Chondrocyte (in vitro differentiated cells): ENCODE measurements around the gene TMEM165. TPM values are rescaled to one million over a fixed set of nuclear protein-coding genes. Genes with fewer than 3 reads are reported as not detected.
A peak's percentile ranks its signal among the peaks of the same experiment; 100 is the strongest.
"Not testable (repeated sequence)": the region's sequence is repeated elsewhere in the genome, so short reads cannot be mapped to it uniquely, and the experiment has no call there.

Experiments
- DNase-seq: peaks from one replicate; pipeline ENCODE4 v3.0.0; 2021; ENCODE audit warnings: mixed read lengths, low spot score
- H3K27ac Mint-ChIP-seq: one replicate; pipeline ENCODE4 v1.8.0; 2021; ENCODE audit warnings: mild to moderate bottlenecking, moderate library complexity, mixed read lengths; ENCODE audit not compliant: unreplicated experiment
- H3K27me3 Mint-ChIP-seq: 2 replicates; pipeline ENCODE4 v1.8.0; 2021; ENCODE audit warnings: low read depth, mixed read lengths
- H3K36me3 Mint-ChIP-seq: 2 replicates; pipeline ENCODE4 v1.8.0; 2021; ENCODE audit warnings: low read depth, mixed read lengths
- H3K4me1 Mint-ChIP-seq: 2 replicates; pipeline ENCODE4 v1.8.0; 2021; ENCODE audit warnings: low read depth, mild to moderate bottlenecking, mixed read lengths
- H3K4me3 Mint-ChIP-seq: one replicate; pipeline ENCODE4 v1.8.0; 2021; ENCODE audit warnings: mild to moderate bottlenecking, moderate library complexity, mixed read lengths; ENCODE audit not compliant: unreplicated experiment
- H3K9me3 Mint-ChIP-seq: 2 replicates; pipeline ENCODE4 v1.8.0; 2021; ENCODE audit warnings: low read depth, mixed read lengths
- CTCF ChIP-seq: fragments of 200-600 bp; sonication (generic); IDR thresholded peaks from 2 replicates; pipeline ENCODE4 v1.5.0; 2021; ENCODE audit warnings: antibody characterized with exemption, mild to moderate bottlenecking, moderate library complexity
- total RNA-seq: library from RNA; stranded (reverse); gene quantifications from 3 replicates; pipeline ENCODE4 v1.2.1, GENCODE V29; 2021

TMEM165 gene
- total RNA-seq, 1 donor from 2014 or later, result 111 TPM

DNA sequence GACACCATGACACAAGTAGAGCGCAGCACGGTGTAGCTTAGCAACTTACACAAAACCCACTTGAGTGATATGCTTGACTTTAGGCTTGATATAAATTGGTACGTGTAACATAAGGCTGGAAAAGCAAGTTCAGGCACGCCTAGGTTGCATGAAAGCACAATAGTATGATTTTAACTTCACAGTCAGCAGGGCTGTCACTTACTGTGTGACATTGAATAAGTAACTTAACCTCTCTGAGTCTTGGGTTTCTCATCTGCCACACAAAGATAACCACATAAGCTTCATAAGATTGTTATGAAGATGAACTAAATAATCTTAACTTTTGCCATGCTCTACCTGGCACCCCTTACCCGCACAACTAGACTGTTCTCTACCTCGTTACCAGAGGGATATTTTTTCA lies 40.2 kb upstream of the TMEM165 start:
- H3K9me3 Mint-ChIP-seq, result no peaks in the 10 kb centered on the region
- H3K4me3 Mint-ChIP-seq, result no peak overlapping the region
- no peak overlapping the region for H3K27ac Mint-ChIP-seq
- TF ChIP-seq CTCF, result no peak
- peaks cover 32% of the 10 kb centered on the region for H3K4me1 Mint-ChIP-seq
- H3K27me3 Mint-ChIP-seq, result no peaks in the 10 kb centered on the region
- DNase-seq, result no peak
- H3K36me3 Mint-ChIP-seq, result peaks cover 12% of the 10 kb centered on the region

DNA sequence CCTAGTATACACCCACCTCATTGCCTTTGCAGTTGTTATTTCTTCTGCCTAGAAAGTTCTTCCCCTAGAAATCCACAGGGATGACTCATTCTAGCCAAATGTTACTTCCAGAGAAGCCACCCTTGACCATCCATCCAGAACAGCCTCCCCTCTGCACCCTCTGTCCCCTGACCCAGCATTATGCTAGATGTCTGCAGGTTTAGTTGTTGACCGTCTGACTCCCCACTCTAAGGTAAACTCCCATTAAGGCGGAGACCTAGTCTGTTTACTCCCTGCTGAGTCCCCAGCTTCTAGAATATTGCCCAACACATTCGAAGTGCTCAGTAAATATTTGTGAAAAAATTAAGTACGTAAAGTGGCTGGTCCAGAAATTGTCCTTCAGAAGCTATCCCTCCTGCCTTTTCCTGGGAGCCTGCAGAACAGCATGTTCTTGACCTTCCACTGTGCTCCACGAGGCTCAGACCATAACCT lies 38.7 kb upstream of the TMEM165 start:
- Mint-ChIP-seq H3K36me3 (peaks cover 14% of the 10 kb centered on the region), H3K4me3 (no peak overlapping the region), H3K4me1 (peaks cover 32% of the 10 kb centered on the region), H3K27me3 (no peaks in the 10 kb centered on the region), H3K9me3 (no peaks in the 10 kb centered on the region), H3K27ac (peak overlapping the region; percentile 20)
- no peak for DNase-seq
- no peak for TF ChIP-seq CTCF

DNA sequence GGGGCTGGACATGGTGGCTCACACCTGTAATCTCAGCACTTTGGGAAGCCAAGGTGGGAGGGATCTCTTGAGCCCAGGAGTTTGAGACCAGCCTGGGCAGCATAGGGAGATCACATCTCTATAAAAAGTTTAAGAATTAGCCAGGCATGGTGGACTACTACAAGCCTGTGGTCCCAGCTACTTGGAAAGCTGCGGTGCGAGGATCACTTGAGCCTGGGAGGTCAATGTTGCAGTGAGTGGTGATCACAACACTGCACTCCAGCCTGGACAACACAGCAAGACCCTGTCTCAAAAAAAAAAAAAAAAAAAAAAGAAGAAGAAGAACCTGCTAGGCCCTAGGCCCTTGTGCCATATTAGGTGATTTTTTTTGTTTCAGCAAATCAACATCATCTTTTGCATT lies 37.5 kb upstream of the TMEM165 start:
- H3K27ac Mint-ChIP-seq, result peak overlapping the region; percentile 55
- H3K4me3 Mint-ChIP-seq, result no peak overlapping the region
- no peak for TF ChIP-seq CTCF

GRCh38 chr4:55358668-55359067 lies 37.1 kb upstream of the TMEM165 start:
- Mint-ChIP-seq H3K4me1 (peaks cover 32% of the 10 kb centered on the region), H3K27ac (peak overlapping the region; percentile 55), H3K9me3 (no peaks in the 10 kb centered on the region), H3K4me3 (no peak overlapping the region), H3K36me3 (peaks cover 8% of the 10 kb centered on the region), H3K27me3 (no peaks in the 10 kb centered on the region)
- no peak for TF ChIP-seq CTCF
- DNase-seq, result no peak

More for the DNA sequence above, 37.5 kb upstream of the TMEM165 start:
- H3K9me3 Mint-ChIP-seq, result no peaks in the 10 kb centered on the region
- H3K36me3 Mint-ChIP-seq, result peaks cover 10% of the 10 kb centered on the region
- H3K4me1 Mint-ChIP-seq, result peaks cover 32% of the 10 kb centered on the region
- H3K27me3 Mint-ChIP-seq, result no peaks in the 10 kb centered on the region
- DNase-seq, result no peak

GRCh38 chr4:55359397-55359916 lies 36.3 kb upstream of the TMEM165 start:
- no peak overlapping the region for H3K4me3 Mint-ChIP-seq
- no peak for TF ChIP-seq CTCF
- peak overlapping the region; percentile 55 for H3K27ac Mint-ChIP-seq

DNA sequence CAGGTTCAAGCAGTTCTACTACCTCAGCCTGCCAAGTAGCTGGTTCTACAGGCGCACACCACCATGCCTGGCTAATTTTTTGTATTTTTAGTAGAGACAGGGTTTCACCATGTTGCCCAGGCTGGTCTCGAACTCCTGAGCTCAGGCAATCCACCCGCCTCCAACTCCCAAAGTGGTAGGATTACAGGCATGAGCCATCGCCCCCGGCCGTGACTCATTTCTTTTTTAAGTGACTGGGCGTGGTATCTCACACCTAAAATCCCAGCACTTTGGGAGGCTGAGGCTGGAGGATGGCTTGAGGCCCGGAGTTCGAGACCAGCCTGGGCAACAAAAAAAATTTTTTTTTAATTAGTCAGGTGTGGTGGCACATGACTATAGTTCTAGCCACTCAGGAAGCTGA lies 32.8 kb upstream of the TMEM165 start:
- not testable (repeated sequence) for H3K36me3 Mint-ChIP-seq, H3K9me3 Mint-ChIP-seq, H3K4me3 Mint-ChIP-seq, H3K27ac Mint-ChIP-seq, H3K27me3 Mint-ChIP-seq, DNase-seq
- peaks cover 29% of the 10 kb centered on the region for H3K4me1 Mint-ChIP-seq

More at GRCh38 chr4:55359397-55359916, 36.3 kb upstream of the TMEM165 start:
- no peak for DNase-seq
- peaks cover 32% of the 10 kb centered on the region for H3K4me1 Mint-ChIP-seq
- H3K36me3 Mint-ChIP-seq, result peaks cover 7% of the 10 kb centered on the region
- H3K27me3 Mint-ChIP-seq, result no peaks in the 10 kb centered on the region
- no peaks in the 10 kb centered on the region for H3K9me3 Mint-ChIP-seq
